Peyer's patch (tissue), 4 donors: ENCODE measurements around the gene TCF7L1.

Source experiments
- POLR2A ChIP-seq, 2 donors: fragments of 450-650 bp; IDR thresholded peaks; one replicate each; pipeline ENCODE4 v1.5.1; 2017; ENCODE audit warnings: antibody characterized with exemption in 2 of 2, mild to moderate bottlenecking in 2 of 2, moderate library complexity in 2 of 2
- TF ChIP-seq, protein P1 (sequence below), 6 experiments: fragments of 450-650 bp in 4 of 6; fragments of 200-600 bp in 2 of 6; sonication (generic) in 1 of 6; IDR thresholded peaks; one replicate each; pipeline ENCODE4 v1.5.1; 2017 to 2019; ENCODE audit warnings: antibody characterized with exemption in 6 of 6, mild to moderate bottlenecking in 3 of 6, moderate library complexity in 1 of 6

DNA sequence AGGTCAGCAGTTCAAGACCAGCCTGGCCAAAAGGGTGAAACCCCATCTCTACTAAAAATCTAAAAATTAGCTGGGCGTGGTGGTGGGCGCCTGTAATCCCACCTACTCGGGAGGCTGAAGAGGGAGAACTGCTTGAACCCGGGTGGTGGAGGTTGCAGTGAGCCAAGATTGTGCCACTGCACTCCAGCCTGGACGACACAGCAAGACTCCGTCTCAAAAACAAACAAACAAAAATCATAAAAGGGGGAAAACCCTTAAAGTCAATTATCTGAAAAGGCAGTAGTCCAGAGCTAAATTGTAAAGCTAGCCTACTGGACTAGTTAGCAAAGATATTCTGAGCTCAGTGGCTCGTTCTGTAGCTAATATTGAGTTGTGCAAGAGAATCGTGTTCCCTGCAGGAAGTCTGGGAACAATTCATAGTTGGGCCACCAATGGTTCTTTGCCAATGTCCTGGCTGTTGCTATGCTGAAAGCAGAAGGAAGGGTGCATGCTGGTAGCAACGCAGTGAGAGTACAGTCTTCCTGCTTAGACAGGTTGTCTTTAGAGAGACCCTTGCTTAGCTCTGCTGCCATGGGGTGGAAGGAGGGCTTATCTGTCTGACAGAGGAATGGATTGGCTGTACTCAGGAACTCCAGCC, 190.3 kb downstream of the TCF7L1 start:
- TF ChIP-seq, protein P1, sequence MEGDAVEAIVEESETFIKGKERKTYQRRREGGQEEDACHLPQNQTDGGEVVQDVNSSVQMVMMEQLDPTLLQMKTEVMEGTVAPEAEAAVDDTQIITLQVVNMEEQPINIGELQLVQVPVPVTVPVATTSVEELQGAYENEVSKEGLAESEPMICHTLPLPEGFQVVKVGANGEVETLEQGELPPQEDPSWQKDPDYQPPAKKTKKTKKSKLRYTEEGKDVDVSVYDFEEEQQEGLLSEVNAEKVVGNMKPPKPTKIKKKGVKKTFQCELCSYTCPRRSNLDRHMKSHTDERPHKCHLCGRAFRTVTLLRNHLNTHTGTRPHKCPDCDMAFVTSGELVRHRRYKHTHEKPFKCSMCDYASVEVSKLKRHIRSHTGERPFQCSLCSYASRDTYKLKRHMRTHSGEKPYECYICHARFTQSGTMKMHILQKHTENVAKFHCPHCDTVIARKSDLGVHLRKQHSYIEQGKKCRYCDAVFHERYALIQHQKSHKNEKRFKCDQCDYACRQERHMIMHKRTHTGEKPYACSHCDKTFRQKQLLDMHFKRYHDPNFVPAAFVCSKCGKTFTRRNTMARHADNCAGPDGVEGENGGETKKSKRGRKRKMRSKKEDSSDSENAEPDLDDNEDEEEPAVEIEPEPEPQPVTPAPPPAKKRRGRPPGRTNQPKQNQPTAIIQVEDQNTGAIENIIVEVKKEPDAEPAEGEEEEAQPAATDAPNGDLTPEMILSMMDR (IDR thresholded peaks at IDR 0.05): no peak
- TF ChIP-seq POLR2A (IDR thresholded peaks at IDR 0.05): no peak
